Spleen (tissue), 11 donors: ENCODE data around the gene PARD3B. TPM values are rescaled to one million over a fixed set of nuclear protein-coding genes. Genes with fewer than 3 reads are reported as not detected.

Experiments
- DNase-seq: peaks from one replicate; pipeline ENCODE4 v3.0.0-alpha.2; 2020
- H3K27ac ChIP-seq, 8 donors: fragments of 200-600 bp; sonication (generic) in 7 of 8; 1 replicate in 4 of 8; 2 replicates in 4 of 8; pipeline versions ENCODE4 v1.5.0 to v1.8.0; 2016 to 2021; ENCODE audit warnings: inconsistent platforms in 4 of 8, mild to moderate bottlenecking in 4 of 8, moderate library complexity in 1 of 8
- H3K27me3 ChIP-seq, 7 donors: fragments of 200-600 bp; sonication (generic) in 6 of 7; replicated peaks in 1 of 7; 1 replicate in 4 of 7; 2 replicates in 3 of 7; pipeline versions ENCODE4 v1.5.0 to v1.8.0; 2016 to 2021; ENCODE audit warnings: inconsistent platforms in 3 of 7, mild to moderate bottlenecking in 1 of 7
- H3K36me3 ChIP-seq, 6 donors: fragments of 200-600 bp; sonication (generic) in 5 of 6; 1 replicate in 4 of 6; 2 replicates in 2 of 6; pipeline versions ENCODE4 v1.5.0 to v1.8.0; 2016 to 2021; ENCODE audit warnings: inconsistent platforms in 2 of 6
- H3K4me1 ChIP-seq, 6 donors: fragments of 200-600 bp; sonication (generic) in 5 of 6; 1 replicate in 3 of 6; 2 replicates in 3 of 6; pipeline versions ENCODE4 v1.5.0 to v1.8.0; 2016 to 2021; ENCODE audit warnings: inconsistent platforms in 3 of 6
- H3K4me3 ChIP-seq, 8 donors: fragments of 200-600 bp; sonication (generic) in 7 of 8; 1 replicate in 4 of 8; 2 replicates in 4 of 8; pipeline versions ENCODE4 v1.5.0 to v1.8.0; 2016 to 2021; ENCODE audit warnings: inconsistent platforms in 4 of 8, mild to moderate bottlenecking in 4 of 8, moderate library complexity in 2 of 8
- H3K9me3 ChIP-seq, 8 donors: fragments of 200-600 bp; sonication (generic) in 7 of 8; 1 replicate in 4 of 8; 2 replicates in 4 of 8; pipeline versions ENCODE4 v1.5.0 to v1.8.0; 2016 to 2021; ENCODE audit warnings: inconsistent platforms in 4 of 8
- POLR2A ChIP-seq, 3 donors: fragments of 450-650 bp; IDR thresholded peaks; one replicate each; pipeline ENCODE4 v1.5.1; 2017; ENCODE audit warnings: antibody characterized with exemption in 3 of 3, mild to moderate bottlenecking in 1 of 3
- POLR2AphosphoS5 ChIP-seq, 3 donors: sonication (generic); formaldehyde crosslinking; IDR thresholded peaks; one replicate each; pipeline ENCODE4 v1.5.1; 2017; ENCODE audit warnings: antibody characterized with exemption in 3 of 3
- WGBS, 5 donors: extraction: QIAGEN DNeasy Blood & Tissue Kit in 3 of 5; methylation state at CpG; one replicate each; pipeline versions ENCODE4 v1.1.5 to v1.1.7; 2013 to 2018; 5-methylcytosine and 5-hydroxymethylcytosine counted together
- intact Hi-C: fragments of 100-400 bp; cut with DNase I; formaldehyde crosslinking; loops from one replicate; pipeline ENCODE4 v1.15.0; 2023; ENCODE audit warnings: low total_unique reads
- polyA plus RNA-seq, 3 donors: library from polyadenylated mRNA; stranded (reverse); fragments of 200-250 nt; gene quantifications; one replicate each; pipeline ENCODE4 v1.2.1, GENCODE V29; 2013
- total RNA-seq, 7 donors: library from RNA; depleted of rRNA in 3 of 7; stranded (reverse); fragments of >200 nt in 3 of 7; fragmentation: NEBNext Ultra II Directional in 4 of 7; extraction: Animal tissue kit (Norgen Biotek cat#: 25700) in 4 of 7; gene quantifications; one replicate each; pipeline versions ENCODE4 v1.1.0 to v1.2.1, GENCODE V29; 2016 to 2021
- TF ChIP-seq, protein P1 (sequence below), 11 experiments: fragments of 200-600 bp in 7 of 11; fragments of 450-650 bp in 4 of 11; sonication (generic) in 4 of 11; IDR thresholded peaks in 8 of 11; conservative IDR thresholded peaks in 3 of 11; 1 replicate in 7 of 11; 2 replicates in 4 of 11; pipeline versions ENCODE4 v1.4.0 to v1.8.0; 2016 to 2021; ENCODE audit warnings: antibody characterized with exemption in 11 of 11, inconsistent platforms in 4 of 11, mild to moderate bottlenecking in 1 of 11
- donor health status: healthy with polysubstance abuse.
- donor health status: DM: no; HTN: no; CAD: no; lungs with moderate emphysema.
- donor health status: DM: no; HTN: no; CAD: no.
- donor health status: Bipolar disorder and iron deficiency.
- donor health status: healthy.
- donor health status: DM: no; HTN: no; CAD: no.
- donor health status: DM: yes; HTN: yes; CAD: no.

The PARD3B gene
- total and polyA plus RNA-seq, 10 donors: 0.85 to 27.8 (median 14.7) TPM

DNA sequence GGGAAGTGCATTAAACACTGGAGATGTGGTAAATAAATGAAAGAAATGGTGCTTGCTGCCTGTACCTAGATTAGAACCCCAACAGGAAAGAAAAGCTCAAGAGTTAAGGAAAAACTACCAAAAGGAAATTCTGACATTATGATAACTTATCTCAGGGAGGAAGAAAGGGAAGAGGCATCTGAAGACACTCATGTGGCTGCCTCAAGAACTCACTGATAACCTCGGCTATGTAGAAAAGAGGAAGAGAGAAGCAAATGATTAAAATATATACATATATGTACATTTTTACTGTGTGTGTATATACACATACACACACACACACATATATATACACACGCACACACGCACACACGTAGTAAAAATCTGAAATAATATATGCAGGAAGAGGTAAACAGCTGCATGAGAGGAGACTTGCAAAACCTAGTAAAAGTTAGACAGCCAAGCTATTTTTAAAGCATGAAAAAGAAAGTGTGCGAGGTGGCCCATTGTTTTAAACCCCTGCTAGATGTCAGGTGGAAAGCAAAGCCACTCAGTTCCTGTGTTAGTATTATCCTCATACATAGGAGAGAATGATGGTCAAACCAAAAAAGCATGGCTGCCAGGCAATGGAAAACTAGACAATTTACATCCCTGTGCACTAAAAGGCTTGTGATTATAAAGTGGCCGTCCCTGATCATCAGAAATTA lies 654.0 kb downstream of the PARD3B start:
- no peaks in the 10 kb centered on the region for H3K36me3 ChIP-seq
- H3K27ac ChIP-seq: no peak overlapping the region
- 68 to 81% (median 73%) methylated on average over 6 of the region's 6 CpGs for WGBS, 5 donors
- H3K27me3 ChIP-seq: no peaks in the 10 kb centered on the region
- peaks cover 0 to 5% (median 0%) of the 10 kb centered on the region in 8 donors for H3K9me3 ChIP-seq
- DNase-seq: no peak
- peaks cover 0 to 9% (median 5%) of the 10 kb centered on the region in 6 donors for H3K4me1 ChIP-seq
- TF ChIP-seq POLR2A (IDR thresholded peaks at IDR 0.05) (no peak), POLR2AphosphoS5 (IDR thresholded peaks at IDR 0.05) (no peak)
- TF ChIP-seq, protein P1, sequence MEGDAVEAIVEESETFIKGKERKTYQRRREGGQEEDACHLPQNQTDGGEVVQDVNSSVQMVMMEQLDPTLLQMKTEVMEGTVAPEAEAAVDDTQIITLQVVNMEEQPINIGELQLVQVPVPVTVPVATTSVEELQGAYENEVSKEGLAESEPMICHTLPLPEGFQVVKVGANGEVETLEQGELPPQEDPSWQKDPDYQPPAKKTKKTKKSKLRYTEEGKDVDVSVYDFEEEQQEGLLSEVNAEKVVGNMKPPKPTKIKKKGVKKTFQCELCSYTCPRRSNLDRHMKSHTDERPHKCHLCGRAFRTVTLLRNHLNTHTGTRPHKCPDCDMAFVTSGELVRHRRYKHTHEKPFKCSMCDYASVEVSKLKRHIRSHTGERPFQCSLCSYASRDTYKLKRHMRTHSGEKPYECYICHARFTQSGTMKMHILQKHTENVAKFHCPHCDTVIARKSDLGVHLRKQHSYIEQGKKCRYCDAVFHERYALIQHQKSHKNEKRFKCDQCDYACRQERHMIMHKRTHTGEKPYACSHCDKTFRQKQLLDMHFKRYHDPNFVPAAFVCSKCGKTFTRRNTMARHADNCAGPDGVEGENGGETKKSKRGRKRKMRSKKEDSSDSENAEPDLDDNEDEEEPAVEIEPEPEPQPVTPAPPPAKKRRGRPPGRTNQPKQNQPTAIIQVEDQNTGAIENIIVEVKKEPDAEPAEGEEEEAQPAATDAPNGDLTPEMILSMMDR (IDR thresholded peaks at IDR 0.05 in 8 of 11, conservative IDR thresholded peaks at IDR 0.05 in 3 of 11): no peak
- H3K4me3 ChIP-seq: no peak overlapping the region
- intact Hi-C loops: no loop called here

DNA sequence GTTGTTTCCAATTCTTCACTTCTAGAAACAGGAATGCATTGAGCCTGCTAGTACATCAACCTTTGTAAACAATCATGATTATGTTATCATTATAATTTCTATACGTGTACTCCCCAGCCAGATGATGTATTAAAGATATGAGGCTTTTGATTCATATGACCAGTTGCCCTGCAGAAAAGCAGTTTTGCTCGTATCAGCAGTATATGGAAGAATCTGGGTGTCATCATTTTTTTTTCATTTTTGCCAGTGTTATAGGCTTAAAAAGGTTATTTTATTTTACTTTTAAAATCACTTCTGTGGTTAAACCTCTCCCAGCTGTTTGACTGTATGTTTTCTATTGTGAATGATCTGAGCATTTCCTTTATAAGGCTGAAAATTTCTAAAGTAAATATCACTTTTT lies 665.2 kb downstream of the PARD3B start:
- intact Hi-C loops: no loop called here
- H3K36me3 ChIP-seq: no peaks in the 10 kb centered on the region
- no peaks in the 10 kb centered on the region for H3K27me3 ChIP-seq
- H3K4me3 ChIP-seq: no peak overlapping the region
- TF ChIP-seq POLR2AphosphoS5 (IDR thresholded peaks at IDR 0.05): no peak
- TF ChIP-seq, protein P1 (IDR thresholded peaks at IDR 0.05 in 8 of 11, conservative IDR thresholded peaks at IDR 0.05 in 3 of 11): no peak
- TF ChIP-seq POLR2A (IDR thresholded peaks at IDR 0.05): no peak
- H3K9me3 ChIP-seq: no peaks in the 10 kb centered on the region
- WGBS, 5 donors: 83 to 89% (median 85%) methylated on average over 2 of the region's 2 CpGs
- no peaks in the 10 kb centered on the region for H3K4me1 ChIP-seq
- H3K27ac ChIP-seq: no peak overlapping the region
- DNase-seq: no peak

DNA sequence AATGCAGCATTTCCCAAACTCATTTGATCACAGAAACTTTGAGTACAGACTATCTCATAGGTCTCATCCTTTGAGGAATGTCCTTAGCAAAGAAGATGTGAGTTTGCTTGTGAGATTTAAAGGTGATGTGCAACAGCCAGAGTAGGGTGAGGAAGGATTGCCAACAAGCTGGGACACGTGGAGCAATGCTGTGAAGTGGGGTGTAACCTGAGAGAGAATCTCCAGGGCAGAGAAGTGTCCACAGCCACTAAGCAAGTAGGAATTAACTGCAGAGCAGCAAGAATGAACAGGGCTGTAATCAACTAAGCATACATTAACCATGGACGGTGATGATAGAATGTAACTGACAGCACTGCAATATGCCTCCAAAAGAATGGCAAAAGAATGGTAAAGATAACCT lies 667.1 kb downstream of the PARD3B start:
- Histone ChIP-seq H3K27me3 (no peaks in the 10 kb centered on the region), H3K4me3 (no peak overlapping the region), H3K27ac (no peak overlapping the region), H3K9me3 (no peaks in the 10 kb centered on the region), H3K36me3 (no peaks in the 10 kb centered on the region), H3K4me1 (no peaks in the 10 kb centered on the region)
- WGBS, 5 donors: 68 to 84% (median 83%) methylated on average over 2 of the region's 2 CpGs
- intact Hi-C loops: no loop called here
- no peak for TF ChIP-seq POLR2A (IDR thresholded peaks at IDR 0.05)
- TF ChIP-seq POLR2AphosphoS5 (IDR thresholded peaks at IDR 0.05): no peak
- TF ChIP-seq, protein P1 (IDR thresholded peaks at IDR 0.05 in 8 of 11, conservative IDR thresholded peaks at IDR 0.05 in 3 of 11): no peak
- no peak for DNase-seq

DNA sequence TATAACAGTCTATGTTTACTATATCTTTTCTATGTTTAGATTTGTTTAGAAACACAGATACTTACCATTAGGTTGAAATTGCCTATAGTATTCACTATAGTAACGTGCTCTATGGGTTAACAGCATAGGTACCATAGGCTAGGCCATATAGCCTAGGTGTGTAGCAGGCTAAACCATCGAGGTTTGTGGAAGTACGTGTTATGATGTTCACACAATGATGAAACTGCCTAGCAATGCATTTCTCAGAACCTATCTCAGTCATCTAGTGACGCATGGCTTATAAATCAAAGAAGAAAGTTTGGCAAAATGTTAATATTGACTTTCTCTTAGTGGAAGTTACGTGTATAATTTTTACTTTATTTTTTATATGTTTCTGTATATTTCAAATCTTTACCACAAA lies 670.8 kb downstream of the PARD3B start:
- WGBS, 5 donors: 68 to 81% (median 79%) methylated on average over 5 of the region's 5 CpGs
- no peaks in the 10 kb centered on the region for H3K4me1 ChIP-seq
- no peaks in the 10 kb centered on the region for H3K27me3 ChIP-seq
- H3K9me3 ChIP-seq: no peaks in the 10 kb centered on the region
- TF ChIP-seq POLR2A (IDR thresholded peaks at IDR 0.05) (no peak), POLR2AphosphoS5 (IDR thresholded peaks at IDR 0.05) (no peak)
- TF ChIP-seq, protein P1 (IDR thresholded peaks at IDR 0.05 in 8 of 11, conservative IDR thresholded peaks at IDR 0.05 in 3 of 11): no peak
- H3K36me3 ChIP-seq: no peaks in the 10 kb centered on the region
- no peak overlapping the region for H3K4me3 ChIP-seq
- no peak for DNase-seq
- H3K27ac ChIP-seq: no peak overlapping the region
- intact Hi-C loops: no loop called here
